ENCODE measurements around the gene SYT8.

SYT8 gene

DNA sequence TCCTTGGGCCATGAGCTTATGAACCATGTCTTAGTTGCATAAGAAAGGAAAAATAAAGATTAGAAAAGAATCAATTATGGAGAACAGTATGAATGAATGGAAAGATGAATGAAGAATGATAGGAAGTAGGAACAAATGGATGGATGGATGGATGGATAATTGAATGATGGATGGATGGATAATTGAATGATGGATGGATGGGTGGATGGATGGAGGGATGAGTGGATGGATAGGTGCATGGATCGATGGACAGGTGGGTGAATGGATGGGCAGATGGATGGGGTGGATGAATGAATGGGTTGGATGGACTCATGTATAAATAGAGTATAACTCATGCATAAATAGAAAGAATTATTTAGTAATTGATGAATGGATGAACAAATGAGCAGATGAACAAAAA is 25.3 kb downstream of the SYT8 start:
- no peak for DNase-seq (ENCODE audit: low read depth)

DNA sequence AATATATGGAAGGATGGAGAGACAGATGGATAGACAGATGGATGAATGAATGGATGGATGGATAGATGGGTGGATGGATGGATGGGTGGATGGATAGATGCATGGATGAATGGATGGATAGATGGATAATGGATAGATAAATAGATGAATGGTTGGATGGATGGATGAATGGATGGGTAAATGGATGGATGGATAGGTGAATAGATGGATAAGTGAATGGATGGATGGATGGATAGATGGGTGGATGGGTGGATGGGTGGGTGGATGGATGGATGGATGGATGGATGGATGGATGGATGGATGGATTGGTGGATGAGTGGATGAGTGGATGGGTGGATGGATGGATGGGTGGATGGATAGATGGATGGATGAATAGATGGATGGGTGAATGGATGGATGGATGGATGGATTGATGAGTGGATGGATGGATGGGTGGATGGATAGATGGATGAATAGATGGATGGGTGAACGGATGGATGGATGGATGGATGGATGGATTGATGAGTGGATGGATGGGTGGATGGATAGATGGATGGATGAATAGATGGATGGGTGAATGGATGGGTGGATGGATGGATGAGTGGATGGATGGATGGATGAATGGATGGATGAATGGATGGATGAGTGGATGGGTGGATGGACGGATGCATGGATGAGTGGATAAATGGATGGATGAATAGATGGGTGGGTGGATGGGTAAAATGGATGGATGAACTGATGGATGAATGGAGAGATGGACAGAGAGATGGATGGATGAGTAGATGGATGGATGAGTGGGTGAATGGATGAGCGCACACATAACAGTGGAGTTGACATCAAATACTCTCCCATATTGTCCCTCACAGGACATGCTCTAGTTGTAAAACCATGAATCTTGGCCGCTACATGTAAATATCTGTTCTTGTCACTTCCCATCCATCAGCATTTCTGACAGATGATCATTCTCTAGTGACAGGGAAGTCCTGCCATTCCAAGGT is 26.9 kb downstream of the SYT8 start:
- no peak for DNase-seq (ENCODE audit: low read depth)

DNA sequence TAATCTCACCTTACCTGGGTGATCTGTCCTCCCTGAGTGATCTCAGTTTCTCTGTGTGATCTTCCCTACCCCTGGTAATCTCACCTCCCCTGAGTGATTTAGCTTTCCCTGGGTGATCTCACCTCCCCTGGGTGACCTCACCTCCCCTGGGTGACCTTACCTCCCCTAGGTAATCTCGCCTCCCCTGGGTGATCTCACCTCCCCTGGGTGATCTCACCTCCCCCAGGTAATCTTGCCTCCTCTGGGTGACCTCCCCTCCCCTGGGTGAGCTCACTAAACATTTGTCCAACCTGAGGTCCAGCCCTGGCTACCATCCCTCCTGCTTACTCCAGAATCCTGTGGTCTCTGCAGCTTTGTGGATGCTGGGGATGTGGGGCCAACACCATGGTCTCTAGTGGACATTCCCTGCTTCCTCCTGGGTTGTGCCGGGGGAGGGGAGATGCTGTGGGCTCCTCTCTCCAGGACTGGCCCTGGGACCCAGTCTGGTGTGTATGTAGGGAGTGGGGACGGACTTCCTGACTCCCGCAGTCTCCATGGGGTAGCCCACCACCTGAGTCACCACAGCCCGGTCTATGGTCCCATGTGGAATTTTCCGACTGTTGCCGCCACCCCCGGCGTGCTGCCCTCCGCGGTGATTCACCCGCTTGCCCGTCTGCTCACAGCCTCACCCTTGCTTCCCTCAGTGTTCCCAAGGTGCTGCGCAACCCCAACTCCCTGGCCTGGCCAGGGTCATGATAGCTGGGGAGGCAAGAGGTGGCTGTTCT is 28.0 kb downstream of the SYT8 start:
- DNase-seq (ENCODE audit: low read depth), result no peak

DNA sequence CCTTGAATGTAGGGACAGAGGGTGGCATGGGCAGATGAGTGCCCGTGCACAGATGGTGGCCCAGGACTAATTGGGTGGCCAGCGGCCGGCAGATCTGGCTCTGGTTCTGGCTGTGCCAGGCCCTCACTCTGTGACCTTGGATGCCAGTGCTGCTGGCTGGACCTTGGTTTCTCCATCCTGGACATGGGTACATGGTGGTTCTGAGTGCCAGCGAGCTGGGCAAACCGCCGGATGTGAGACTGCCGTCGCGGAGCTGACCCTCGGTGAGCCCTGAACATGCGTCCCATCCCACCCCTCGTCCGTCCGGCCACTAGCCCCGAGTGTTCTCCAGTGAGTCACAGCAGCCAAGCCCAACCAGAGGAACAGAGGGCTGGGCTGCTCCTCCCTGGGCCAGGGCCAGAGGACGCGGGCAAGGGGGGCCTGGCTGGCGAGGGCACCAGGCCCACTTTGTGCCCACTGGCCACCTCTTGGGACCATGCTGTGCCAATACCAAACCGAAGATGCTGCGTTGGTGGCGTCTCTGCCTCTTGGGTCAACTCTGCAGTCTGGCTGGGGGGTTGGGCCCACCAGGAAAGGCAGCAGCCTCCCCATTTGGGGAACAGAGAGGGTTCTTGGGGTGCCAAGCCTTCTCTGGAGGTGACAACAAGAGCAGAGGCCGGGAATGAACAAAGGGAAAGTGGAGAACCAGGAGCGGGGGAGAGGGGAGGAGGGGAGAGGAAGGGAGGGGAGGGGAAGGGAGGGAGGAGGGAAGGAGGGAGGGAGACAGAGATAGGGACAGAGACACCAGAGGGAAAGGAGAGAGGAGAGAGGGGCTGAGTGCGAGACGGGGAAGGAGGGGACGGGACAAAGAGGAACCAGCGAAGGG is 28.8 kb downstream of the SYT8 start:
- DNase-seq (ENCODE audit: low read depth), result no peak

DNA sequence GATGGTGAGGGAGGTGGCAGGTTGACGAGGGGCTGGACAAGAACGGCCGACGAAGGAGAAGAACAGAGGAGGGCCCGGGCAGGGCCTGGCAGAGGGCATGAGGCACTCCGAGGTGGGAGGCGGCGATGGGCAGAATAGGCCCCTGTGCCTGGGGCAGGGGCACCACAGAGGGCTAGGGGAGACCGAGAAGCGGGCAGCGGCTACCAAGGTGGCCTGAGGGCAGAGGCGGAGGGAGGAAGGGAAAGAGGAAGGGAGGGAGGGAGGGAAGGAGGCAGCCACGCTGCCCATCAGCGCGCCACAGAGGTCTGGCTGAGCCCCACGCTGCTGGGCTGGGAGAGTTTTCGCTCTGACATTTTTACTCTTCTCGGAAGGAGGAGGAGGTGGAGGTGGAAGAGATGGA is 29.4 kb downstream of the SYT8 start:
- DNase-seq (ENCODE audit: low read depth), result no peak

DNA sequence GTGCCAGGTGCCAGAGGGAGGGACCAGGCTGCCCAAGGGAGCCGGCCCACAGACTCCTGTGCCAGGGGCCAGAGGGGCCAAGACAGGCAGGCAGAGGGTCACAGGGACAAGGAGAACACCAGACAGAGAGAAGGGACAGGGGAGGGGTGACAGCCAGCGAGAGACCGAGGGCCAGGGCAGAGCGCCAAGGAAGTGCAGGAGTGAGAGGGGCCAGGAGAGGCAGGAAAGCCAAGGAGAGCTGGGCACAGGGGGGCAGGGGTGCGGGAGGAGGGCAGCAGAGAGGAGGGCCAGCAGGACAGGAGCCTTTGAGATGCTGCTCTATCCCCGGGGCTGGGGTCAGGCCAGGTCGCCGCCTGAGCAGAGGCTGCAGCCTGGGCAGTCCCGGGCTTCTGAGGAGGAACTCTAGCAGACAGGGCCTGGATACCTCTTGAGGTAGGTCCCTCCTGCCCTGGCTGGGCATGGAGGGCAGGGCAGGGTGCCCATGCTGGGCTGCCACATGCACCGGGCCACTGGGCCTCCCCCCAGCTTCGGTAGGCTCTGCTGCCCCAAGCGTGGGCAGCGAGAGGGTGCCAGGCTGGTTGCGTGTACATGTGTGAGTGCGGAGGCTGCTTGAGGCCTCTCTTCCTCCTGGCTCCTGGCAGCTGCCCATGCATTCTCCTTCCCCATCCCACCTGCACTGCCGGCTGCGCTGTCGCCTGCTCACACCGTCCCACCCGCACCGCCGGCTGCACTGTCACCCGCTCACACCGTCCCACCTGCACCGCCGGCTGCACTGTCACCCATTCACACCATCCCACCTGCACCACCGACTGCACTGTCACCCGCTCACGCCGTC is 30.3 kb downstream of the SYT8 start:
- no peak for DNase-seq (ENCODE audit: low read depth)

DNA sequence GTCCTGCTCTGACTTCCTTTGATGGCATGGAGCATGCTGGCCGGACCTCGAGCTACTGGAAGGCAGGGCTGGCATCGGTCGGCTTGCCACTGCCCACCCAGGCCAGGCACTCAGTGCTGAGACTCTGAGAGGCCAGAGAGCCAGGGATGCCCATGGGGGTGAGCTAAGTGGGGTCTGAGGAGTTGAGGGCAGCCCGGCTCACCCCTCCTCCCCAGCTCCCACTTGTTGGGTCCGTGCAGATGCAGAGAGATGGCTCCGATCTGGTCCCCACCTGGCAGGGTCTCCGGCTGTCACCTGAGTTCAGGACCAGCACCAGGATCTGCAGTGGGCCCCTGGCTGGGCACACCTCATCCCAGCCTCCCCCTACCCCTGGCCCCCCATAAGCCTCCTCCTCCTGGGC is 31.4 kb downstream of the SYT8 start:
- DNase-seq (ENCODE audit: low read depth), result no peak

DNA sequence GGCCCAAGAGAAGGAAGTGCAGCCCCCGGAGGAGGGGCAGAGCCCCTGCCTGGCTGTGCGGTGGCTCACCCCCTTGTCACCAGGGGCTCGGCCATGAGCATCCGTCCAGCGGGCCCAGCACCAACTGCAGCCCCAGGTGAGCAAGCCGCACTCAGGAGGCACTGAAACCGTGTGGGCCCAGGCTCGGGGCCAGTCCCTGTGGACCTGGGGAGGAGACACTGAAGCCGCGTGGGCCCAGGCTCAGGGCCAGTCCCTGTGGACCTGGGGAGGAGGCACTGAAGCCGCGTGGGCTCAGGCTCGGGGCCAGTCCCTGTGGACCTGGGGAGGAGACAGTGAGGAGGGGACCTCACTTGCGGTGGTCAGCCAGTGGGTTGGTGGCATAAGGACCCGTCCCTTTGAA is 32.0 kb downstream of the SYT8 start:
- no peak for DNase-seq (ENCODE audit: low read depth)

DNA sequence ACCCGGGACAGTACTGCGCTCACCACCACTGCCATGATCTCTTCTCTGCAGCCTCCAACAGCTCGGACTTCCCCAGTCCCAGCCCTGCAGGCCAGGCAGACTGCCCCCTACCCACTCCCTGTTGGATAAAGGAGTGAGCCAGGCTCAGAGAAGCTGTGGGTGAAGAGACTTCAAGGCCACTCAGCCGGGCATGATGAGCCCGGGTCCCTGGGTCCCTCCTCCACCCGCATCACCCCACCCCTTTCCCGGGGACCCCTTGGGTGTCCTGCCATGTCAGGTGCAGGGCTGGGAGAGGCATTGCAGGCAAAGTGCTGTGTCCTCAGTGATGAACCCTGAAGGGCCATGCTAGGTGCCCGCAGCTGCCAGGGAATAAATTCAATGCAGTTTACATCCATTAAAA is 32.6 kb downstream of the SYT8 start:
- DNase-seq (ENCODE audit: low read depth), result no peak

DNA sequence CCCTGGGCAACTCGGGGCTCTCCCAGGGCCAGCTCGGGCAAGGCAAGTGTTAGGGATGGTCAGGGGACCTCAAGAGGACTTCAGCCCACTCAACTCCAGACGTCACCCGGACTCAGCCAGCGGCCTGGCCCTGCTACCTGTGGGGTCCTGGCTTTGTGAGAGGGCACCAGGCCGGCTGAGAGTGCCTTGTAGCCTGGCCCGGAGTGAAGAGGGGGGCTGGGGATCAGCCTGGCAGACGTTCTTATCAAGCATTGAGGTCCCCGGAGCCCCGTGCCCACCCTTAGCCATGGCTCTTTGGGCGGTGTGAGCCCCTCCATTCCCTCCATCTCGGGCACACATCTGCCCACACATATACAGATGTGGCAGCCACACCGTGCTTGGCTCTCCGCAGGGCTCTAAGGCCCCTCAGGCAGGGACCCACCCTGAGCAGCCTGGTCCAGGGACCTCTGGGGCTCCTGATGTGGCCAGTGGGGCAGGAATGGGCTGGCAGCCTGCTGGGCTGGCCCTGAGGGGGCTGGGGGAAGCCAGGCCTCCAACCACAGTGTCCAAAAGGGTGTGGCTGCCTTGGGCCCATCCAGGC is 33.4 kb downstream of the SYT8 start:
- no peak for DNase-seq (ENCODE audit: low read depth)

DNA sequence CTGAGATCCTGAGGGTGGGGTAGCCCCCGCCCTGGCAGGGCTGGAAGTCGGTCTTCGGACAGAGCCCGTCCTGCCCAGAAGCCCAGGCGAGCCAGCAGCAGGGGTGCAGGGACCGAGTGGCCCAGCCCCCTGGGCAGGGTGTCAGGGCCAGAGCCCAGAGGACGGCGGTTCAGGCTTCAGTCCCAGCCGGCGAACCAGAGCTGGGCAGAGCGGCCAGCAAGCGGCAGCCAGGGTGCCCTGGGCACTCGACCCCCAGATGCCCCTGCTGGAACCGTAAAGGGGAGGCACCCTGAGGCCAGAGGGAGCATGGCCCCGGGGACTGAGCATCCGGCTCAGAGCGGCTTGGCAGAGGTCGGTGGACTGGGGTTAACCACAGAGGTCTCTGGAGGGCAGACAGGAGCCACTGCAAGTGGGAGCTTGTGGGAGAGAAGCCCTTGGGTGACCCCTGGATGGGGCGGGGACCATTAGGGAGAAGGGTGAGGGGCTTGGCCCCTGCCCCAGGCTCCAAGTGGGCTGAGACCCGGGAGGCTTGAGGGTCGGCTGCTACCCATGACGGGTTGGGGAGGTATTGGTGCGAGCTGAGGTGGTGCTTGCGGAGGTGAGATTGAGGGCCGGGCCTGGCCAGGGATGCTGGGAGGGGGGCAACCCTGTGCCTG is 34.0 kb downstream of the SYT8 start:
- DNase-seq (ENCODE audit: low read depth), result no peak

DNA sequence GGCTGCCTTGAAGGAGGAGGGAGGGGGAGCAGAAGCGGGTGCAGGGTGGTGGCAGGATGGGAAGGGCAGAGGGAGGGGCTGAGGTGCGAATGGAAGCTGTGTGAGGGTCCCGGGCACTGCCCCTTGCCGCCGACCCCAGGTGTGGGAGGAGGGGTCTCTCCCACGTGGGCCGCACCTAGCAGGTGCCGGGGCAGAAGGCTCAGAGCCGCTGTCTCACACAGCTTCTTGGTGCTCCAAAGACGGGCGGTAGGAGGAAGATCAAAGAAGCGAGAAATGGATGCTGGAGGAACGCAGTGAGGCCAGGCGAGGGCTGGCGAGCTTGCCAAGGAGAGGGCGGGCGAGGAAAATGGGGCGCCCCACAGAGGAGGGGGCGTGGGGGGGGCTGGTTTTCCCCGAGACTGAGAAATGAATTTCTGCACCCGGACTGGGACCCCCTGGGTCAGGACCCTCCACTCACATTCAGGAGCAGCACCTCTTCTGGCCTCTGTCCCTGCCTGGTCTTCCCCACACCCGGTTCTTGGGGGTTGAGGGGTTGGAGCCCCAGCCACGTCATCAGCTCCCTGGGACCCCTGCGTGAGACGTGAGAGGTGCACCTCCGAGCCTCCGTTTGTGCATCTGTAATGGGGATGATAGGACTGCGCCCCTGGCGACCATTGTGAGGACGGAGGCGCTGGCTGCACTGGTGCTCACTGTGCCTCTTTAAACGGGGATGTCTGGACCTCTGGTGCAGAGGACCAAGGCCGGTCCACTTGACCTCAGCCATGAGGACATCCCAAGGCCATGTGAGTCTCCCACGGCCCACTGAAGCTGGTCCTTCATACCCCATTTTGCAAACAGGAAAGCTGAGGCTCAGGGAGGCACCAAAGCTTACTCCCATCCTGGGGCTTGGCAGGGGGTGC is 34.9 kb downstream of the SYT8 start:
- no peak for DNase-seq (ENCODE audit: low read depth)

DNA sequence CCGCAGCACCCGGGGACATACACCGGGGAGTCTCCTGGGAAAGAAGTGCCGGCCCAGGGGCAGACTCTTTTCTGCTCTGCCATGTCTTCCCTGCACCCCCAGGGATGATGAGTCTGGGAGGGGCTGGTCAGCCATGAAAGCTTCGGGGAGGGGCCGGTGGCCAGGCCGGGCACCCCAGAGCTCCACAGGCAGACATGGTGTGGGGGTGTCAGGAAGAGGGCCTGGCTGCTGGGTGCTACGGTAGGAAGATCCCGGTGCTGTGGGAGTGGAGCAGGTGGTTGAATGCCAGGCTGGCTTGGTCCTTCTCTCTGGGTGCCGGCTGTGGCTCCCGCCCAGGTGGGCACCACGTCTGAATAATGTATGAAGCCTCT is 35.5 kb downstream of the SYT8 start:
- DNase-seq (ENCODE audit: low read depth), result no peak

DNA sequence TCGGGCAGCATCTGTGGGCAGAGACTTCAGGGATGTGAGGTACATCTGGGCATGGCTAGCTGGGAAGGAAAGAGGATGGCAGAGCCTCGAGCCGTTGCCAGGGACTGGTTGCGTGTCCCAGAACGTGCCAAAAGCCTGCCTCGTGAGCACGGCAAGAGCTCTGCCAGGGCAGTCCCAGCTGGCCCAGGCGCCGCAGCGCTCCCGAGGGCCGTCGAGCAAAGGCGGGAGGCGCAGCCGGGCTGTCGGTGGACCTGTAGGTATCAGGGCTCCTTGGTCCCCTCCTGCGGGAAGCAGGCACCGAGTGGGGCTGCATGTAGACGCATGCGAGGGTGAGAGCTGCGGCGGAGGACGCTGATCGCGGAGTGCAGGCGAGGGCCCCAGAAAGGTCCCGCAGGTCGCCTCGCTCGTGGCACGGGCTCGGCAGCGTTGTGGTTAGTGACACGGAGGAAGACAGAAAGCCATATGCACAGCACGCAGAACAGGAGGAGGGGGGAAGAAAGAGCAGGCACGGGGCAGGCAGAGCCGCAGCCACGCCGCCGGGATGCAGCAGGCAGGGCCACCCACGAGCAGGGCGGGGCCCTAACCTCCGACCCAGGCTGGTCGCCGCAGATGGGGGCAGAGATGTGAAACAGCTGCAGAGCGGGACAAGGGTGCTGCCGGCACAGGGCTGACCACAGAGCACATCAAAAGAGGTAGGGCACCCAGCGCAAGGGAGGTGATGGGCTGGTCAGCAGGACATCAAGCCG is 36.1 kb downstream of the SYT8 start:
- DNase-seq (ENCODE audit: low read depth), result no peak

DNA sequence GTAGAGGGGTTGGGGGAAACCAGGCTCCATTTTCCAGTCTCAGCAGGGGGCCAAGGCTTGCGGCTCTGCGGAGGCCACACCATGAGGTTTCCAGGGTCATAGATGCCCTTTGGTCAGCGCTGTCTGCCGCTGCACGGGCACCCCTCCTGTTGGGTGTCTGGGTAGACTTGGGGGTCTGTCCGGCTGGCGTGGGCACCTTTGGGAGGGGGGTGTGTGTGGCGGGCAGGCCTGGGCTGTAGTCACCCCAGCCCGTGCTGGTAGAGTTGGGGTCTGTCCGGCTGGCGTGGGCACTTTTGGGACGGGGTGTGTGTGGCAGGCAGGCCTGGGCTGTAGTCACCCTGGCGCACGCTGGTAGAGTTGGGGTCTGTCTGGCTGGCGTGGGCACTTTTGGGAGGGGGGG is 36.7 kb downstream of the SYT8 start:
- no peak for DNase-seq (ENCODE audit: low read depth)

DNA sequence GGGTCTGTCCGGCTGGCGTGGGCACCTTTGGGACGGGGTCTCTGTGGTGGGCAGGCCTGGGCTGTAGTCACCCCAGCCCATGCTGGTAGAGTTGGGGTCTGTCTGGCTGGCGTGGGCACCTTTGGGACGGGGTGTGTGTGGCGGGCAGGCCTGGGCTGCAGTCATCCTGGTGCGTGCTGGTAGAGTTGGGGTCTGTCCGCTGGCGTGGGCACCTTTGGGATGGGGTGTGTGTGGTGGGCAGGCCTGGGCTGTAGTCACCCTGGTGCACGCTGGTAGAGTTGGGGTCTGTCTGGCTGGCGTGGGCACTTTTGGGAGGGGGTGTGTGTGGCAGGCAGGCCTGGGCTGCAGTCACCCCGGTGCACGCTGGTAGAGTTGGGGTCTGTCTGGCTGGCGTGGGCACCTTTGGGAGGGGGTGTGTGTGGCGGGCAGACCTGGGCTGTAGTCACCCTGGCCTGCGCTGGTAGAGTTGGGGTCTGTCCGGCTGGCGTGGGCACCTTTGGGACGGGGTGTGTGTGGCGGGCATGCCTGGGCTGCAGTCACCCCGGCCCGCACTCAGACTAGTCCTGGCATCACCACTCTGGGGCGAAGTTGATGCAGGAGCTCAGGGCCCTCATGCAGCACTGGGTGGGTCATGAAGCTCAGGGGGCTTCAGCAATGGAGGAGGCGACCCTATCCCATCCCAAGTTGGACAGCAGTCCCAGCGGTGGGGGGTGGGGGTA is 37.6 kb downstream of the SYT8 start:
- no peak for DNase-seq (ENCODE audit: low read depth)

DNA sequence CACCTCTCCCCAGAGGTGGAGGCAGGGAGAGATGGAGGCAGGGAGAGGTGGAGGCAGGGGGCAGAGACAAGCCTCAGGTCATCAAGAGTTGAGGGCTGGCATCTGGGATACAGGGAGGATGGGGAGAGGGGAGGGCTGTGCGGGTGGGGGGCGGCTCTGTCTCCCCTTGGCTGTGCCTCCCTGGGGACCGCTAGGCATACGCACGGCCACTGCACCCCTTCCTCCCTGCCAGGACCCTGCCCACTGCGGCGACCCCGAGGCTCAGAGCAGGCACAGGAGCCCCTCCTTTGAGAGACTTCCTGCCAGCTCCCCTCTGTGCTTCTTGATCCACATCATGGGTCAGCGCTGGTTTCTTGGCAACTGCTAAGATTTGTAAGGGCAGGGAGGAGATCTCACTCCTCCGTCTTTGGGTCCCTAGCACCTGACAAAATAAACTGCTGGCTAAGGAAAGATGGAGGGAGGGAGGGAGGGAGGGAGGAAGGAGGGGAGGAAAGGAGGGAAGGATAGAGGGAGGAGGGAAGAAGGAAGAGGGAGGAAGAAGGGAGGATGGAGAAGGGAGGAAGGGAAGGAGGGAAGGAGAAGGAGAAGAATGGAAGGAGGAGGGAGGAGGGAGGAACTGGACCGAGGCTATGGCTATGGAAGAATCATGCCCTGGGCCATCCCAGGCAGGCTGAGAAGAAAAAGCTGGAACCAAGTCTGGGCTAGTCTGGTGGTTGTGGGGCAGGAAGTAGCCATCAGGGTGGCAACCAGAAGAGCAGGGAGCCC is 38.4 kb downstream of the SYT8 start:
- no peak for DNase-seq (ENCODE audit: low read depth)
